GM21786 (cell line): ENCODE results near the gene PIAS1.
"Not testable (repeated sequence)": the region's sequence is repeated elsewhere in the genome, so short reads cannot be mapped to it uniquely, and the experiment has no call there.

Experiments
- ATAC-seq: cut with Tn5 transposase; IDR thresholded peaks from one replicate; pipeline ENCODE4 v1.9.1; 2021; ENCODE audit not compliant: unreplicated experiment

Gene PIAS1

DNA sequence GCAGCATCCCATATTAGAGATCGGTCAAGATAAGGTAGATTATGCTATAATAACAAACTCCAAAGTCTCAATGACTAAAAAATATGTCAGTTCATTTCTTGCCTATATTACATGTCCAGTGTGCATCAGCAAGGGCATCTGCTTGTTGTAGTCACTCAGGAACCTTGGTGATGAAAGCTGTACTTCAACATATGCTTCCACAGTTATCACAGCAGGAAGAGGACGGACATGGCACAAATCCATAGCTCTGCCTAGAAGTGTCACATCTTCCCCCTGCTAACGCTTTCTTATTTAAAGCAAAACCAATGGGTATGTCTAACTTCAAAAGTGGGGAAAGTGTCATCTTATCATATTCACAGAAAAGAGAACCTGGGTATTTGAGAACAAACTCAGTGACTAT lies 20.0 kb upstream of the PIAS1 start:
- no peak for ATAC-seq

DNA sequence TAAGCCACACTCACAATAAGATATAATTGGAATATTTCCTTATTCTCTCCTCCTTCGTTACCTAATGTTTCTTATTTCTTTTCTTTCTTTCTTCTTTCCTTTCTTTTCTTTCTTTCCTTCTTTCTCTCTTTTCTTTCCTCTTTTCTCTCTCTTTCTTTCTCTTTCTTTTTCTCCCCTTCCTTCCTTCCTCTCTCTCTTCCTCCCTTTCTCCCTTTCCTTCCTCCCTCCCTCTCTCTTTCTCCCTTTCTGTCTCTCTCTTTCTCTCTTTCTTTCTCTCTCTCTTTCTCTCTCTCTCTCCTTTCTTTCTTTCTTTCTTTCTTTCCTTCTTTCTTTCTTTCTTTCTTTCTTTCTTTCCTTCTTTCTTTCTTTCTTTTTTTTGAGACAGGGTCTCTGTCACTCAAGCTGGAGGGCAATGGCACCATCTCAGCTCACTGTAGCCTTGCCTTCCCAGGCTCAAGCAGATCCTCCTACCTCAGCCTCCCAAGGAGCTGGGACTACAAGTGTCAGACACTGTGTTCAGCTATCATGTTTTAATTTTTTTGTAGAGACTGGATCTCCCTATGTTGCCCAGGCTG lies 19.3 kb upstream of the PIAS1 start:
- no peak for ATAC-seq

DNA sequence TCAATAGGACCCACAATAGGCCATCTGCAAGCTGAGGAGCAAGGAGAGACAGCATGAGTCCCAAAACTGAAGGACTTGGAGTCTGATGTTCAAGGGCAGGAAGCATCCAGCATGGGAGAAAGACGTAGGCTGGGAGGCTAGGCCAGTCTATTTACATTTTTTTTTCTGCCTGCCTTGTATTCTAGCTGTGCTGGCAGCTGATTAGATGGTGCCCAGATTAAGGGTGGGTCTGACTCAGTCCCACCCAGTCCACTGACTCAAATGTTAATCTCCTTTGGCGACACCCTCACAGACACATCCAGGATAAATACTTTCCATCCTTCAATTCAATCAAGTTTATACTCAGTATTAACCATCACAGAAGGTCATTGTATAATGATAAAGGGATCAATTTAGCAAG lies 15.9 kb upstream of the PIAS1 start:
- ATAC-seq: no peak

DNA sequence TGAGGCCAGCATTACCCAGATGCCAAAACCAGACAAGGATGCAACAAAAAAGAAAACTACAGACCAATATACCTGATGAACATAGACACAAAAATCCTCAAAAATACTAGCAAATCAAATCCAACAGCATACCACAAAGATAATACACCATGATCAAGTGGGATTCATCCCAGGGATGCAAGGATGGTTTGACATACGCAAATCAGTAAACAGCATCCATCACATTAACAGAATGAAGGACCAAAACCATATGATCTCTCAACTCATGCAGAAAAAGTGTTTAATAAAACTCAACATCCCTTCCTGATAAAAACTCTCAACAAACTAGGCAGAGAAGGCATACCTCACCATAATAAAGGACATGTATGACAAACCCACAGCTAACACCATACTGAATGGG lies 14.0 kb upstream of the PIAS1 start:
- ATAC-seq: no peak

DNA sequence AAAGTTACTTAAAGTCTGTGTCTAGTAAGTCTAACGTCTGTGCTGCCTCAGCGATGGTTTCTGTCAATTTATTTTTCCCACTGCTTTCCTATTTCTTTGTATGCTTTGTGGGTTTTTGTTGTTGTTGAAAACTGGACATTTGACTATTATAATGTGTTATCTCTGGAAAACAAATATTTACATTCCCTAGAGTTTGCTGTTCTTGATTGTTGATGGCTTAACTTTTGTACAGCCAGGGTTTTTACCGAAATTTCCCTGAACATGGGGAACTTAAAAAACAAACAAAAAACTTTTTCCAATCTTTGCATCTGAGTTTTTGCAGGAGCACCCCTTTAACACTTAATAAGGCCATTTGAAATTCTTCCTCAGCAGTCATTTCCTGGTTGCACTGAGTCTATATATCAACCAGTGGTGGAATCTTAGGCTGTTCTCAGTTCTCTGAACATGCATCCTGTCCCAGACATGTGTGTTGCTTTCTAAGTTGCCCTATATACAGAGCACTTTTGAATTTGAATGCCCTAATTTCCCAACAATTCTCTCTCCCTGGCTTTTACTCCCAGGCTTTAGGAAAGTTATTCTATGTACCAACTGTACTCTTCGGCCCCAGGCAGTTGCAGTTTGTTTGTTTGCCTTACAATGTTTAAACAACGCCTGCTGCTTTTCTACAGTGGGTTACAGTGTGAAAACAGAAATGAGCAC lies 11.8 kb upstream of the PIAS1 start:
- ATAC-seq: no peak

DNA sequence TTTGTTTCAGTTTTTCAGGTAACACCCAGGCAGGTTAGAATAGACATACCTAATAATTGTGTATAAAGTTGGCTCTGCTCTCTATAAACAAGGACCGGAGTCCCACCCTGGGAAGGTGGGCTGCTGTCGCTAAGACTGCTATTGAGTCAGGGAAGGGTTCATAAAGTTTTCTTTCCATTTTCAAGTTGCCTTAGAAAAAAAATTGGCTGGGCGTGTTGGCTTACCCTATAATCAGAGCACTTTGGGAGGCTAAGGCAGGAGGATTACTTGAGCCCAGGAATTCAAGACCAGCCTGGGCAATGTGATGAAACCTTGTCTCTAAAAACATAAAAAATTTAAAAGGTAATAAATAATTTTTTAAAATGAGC lies 11.3 kb upstream of the PIAS1 start:
- ATAC-seq: no peak

DNA sequence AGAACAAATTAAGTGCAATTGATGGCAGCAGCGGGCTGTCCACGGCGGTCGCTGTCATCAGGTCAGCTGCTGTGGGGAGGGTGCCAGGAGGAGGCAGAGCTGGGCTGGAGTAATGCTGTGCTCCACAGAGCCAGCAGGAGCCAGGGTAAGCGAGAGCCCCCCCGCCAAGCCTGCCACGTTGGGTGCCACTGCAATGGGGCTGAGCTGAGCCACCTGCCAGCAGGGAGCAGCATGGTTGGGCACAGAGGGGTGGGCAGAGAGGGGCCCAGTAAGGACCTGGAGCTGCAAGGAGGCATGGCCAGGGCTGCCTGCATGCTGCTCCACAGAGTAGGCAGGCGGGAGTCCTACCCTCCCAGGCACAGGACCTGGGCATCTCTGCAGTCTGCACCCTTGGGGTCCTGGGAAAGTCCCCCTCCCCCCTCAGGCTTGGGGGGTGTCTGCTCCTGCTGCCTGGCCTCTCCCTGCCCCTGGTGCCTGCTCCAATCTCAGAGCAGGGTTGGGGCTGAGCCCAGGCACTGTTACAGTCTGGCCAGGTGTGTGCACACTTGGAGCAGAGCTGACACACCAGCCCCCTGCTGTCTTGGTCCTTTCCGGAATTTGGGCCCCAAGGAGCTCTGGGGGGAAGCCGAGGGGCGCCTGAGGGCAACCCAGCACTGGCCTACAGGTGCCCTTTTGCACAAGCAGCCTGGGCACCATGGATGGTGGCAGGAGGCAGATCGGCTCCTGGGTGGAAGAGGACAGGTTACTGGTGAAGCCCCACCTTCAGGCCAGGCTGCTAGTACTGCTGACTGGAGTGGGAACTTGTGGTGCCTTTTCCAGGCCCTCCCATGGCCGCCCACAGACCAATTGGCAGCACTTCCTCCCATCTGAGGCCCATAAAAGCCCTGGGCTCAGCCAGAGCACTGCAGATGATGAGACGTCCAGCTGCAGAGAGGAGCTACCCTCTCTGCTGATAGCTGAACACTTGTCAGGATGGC lies 8.5 kb upstream of the PIAS1 start:
- no peak for ATAC-seq

DNA sequence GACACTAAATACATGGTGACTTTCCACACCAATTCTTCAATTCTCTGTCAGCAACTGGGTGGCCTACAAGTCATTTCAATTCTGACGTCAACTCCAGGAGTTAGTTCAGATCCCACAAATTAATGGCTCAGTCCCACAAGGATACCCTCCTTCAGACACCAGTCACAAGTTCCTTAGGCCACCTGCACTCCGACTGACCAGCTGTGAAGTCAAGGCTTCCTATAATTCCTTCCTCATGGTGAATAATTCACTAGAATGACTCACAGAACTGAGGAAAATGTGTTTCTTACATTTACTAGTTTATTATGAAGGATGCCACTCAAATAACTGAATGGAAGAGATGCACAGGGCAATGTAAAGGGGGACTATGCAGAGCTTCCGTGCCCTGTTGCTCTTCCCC lies 6.3 kb upstream of the PIAS1 start:
- no peak for ATAC-seq

DNA sequence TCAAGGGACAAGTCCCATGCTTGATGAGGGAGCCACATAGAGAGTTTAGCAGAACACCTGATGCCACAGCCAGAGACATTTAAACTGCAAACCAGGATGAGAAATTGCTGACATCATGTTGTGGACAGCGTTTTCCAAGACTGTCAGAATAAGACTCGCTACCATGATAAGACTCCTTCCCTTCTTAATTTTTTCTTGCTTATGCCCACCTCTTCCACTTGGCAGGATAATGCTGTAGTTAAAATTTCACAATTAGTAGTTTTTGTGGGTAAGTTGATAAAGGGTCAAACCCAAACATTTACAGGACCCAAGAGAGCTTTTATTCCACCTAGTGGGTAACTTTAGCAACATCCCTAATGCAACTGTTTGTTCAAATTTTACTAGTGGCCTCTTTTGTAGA lies 3.0 kb upstream of the PIAS1 start:
- no peak for ATAC-seq

DNA sequence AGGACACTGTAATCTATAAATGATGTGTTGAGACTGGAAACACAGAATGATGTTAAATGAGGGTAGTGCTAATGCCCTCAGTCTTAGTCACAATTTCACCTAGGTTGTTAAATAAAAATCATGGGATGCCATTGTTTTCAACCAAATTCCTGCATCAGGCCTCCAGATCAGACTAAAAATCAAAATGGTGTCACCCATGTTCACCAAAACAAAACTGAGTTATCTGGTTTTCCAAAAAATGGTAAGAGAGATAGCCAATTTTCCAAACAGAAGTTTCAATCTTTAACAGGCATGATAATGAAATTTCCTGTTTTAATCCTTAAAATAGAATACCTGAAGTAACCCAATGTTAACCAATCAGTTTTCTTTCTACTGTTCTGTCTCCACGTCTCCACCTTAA lies 2.2 kb upstream of the PIAS1 start:
- ATAC-seq: no peak

DNA sequence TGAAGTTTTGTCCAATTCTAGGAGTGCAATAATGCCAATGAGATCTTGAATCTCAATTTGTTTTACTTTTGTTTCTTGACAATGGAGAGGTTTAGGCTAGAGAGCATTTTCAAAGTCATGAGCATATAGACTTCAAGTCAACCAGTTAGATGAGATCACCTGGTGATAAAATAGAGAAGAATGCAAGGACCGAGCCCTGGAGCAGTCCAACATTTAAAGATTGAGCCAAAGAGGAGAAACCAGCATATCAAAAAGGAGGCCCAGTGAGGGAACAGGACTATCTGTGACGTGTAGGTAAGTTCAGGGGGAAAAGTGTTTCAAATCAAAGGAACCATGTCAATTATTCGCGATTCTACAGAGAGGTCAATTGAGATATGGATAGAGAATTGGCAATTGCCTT lies 1.7 kb upstream of the PIAS1 start:
- no peak for ATAC-seq

DNA sequence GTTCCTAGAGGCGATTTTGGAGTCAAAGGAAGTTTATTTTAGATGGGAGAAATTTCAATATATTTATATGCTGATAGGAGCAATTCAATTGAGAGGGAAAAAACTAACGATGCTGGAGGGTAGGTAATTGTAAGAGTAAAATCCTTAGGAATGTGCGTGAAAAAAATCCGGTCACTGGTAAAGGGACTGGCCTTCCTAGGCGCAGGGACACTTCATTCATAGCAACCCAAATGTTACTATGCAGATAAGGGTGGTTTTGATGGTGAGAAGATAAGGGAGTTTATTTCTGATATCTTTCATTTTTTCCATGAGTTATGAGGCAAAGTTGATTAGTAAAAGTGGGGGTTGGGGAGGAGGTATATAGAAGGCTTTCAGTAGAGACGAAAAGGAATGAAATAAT lies 1.1 kb upstream of the PIAS1 start:
- ATAC-seq: no peak

DNA sequence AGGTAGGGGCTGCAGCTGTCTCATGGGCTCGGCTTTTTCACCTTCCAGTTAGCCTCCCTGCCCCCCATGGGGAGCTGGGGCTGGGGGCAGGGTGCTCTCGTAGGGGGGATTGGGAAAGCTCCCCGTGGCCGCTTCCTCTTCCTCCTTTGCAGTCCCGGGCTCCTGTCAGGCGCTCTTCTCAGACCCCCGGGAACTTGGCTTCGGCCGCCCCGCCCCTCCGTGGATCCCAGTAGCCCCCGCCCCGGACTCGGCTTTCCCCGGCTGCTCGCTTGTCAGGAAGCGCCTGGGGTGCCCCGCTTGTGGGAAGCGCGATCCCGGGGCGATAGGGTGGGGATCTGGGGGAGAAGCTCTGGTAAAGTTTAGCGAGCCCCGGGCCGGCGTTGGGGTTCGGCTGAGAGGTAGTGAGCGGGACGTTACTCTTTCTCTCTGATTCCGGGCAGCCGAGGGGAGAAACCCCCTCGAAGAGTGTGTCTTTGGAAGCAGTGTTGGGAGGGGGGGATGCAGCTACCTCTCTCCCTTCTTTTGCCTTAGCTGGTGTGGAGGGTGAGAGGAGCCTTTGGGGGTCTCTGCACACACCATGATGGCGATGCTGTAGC lies 611 bp downstream of the PIAS1 start:
- no peak for ATAC-seq

DNA sequence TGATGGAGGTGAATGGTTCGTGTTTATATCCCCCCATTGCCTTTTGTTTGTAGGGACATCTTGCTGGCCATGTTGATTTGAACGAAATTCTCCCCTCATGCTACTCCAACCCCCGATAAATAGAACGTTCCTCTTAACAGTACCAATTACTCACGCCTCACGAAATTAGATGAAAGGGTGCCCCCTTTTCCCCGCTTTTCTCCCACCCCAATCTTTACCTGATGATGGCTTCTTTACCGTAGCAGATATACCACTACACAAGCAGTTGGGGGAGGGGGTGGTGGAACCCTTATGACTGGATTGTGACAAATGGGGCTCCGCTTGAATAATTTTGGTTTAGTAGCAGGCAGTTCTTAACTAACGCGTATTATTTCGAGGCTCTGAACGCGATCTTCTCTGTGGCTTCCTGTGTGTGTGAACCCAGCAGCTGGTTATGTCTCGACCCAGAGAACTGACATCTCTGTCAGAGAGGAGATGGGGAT lies 1.1 kb downstream of the PIAS1 start:
- peak; percentile 54 for ATAC-seq

DNA sequence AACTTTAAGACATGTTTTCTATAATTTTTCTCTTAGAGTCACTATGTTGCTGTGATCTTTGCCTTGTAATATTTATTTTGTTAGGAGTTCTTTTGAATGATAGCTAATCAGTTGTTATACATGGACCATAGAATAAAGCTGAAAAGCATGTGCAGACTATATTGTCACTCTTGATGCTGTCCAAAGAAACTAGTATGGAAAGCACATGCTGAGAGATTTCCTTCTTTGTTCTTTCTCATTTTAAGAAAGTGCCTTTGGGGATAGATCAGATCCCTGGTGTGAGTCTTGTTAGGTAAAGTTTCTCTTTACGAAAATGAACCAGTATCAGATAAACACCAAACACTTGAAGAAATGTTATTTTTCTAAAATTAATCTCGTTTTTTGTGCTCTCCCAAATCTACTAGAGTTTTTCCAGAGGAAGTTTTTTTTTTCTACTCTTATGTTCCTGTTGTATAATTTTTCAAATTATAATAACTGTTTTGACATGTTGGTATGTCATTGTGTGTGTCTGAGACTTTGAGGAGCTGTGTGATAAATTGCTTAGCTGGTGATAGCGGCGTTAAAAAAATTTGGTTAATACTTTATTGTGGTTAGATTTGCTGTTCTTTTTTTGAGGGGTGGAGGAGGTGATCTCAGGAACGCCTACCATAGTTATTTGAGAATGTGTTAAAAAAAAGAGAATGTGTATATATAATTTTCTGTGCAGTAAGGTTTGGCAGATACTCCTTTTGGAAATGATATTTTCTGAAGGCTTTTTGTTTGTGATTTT lies 2.2 kb downstream of the PIAS1 start:
- no peak for ATAC-seq

DNA sequence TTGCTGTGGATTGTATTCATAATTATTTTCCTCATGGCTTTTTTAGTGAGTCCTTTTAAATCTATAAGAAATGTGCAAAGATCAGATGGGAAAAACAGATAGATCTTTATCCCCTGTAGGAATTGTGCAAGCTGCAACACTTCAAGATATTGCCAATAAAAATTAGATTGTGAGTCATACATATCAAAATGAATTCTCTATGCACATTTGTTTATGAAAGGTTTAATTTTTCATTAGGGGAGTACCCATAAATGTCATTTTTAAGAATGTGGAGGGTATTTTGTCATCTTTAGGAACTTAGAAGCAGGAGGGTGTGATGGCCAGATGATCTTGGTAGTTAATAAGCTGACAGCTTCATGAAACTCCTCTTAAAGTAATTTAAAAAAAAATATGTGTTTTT lies 2.9 kb downstream of the PIAS1 start:
- no peak for ATAC-seq

DNA sequence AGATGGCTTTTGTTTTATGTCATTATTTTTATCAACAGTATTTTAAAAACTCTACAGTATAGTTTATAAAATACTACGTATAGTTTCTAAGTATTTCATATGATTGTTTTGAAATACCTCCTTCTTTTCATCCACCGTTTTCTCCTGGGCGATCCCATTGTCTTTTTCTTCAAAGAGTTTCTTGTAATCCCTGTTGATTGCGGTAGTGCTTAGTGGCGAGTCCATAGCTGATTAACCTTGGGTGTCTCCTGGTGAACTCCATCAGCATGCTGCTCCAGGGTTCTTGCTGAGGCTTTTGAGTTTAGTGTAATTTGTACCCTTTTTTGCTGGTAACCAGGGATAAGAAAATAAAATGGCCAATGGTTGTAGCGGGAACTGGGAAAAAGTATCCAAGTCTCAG lies 3.6 kb downstream of the PIAS1 start:
- no peak for ATAC-seq

DNA sequence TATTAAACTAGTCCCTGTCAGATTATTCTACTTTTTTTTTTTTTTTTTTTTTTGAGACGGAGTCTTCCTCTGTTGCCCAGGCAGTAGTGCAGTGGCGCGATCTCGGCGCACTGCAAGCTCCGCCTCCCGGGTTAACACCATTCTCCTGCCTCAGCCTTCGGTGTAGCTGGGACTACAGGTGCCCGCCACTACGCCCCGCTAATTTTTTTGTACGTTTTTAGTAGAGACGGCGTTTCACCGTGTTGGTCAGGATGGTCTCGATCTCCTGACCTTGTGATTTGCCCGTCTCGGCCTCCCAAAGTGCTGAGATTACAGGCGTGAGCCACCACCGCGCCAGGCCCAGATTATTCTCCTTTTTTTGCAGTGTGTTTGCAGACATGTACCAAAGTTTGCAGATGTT lies 4.9 kb downstream of the PIAS1 start:
- not testable (repeated sequence) for ATAC-seq

DNA sequence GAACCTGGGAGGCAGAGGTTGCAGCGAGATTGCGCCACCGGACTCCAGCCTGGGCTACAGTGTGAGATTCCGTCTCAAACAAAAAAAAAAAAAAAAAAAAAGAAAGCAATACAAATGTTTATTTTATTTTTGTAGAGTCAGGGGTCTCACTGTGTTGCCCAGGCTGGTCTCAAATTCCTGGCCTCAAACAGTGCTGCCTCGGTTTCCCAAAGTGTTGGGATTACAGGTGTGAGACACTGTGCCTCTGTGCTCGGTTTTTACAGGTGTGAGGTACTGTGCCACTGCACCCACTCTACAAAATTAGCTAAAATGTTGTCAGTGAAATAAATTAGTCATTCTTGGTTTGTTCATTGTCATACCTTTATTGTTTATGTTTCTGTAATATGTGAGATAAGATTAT lies 5.5 kb downstream of the PIAS1 start:
- no peak for ATAC-seq

DNA sequence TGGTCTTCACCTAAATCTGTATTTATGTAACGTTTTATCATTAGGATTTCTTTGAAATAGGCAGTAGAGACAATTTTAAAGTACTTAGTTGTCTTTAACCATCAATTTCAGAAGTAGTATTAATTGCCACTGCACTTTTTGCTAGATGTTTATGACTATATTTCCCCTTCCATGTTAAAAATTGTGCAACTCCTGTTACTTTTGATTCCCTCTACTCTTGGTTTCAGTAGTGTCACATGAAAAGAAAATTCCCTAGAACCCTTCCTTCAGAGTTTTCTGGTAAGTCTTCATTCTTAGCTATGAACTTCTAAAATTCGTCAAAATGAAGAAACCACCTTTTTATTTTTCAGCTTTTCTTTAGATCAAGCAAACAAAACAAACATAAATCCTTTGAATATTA lies 7.1 kb downstream of the PIAS1 start:
- no peak for ATAC-seq

DNA sequence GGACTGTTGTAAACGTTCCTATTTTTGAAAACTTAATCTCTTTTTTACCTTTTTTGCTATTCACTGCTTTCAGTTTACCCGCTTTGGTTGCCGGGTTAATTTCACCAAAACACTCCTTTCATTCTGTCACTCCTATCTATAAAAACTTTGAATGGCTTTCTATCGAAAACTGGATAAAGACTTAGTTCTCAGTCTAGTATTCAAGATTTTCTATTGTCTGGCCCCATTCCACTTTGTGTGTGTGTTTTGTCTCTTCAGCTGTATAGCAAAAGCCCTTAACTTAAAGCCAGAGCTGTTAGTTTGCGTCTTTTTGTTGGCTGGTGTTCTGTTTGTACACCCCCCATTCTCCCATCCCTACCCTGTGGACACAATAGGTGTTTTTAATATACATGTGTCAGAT lies 7.5 kb downstream of the PIAS1 start:
- no peak for ATAC-seq
